GM19463 (cell line): ENCODE data around the gene CCR7.
"Not testable (repeated sequence)": the region's sequence is repeated elsewhere in the genome, so short reads cannot be mapped to it uniquely, and the experiment has no call there.

Experiments used
- ATAC-seq: cut with Tn5 transposase; IDR thresholded peaks from one replicate; pipeline ENCODE4 v1.9.1; 2021; ENCODE audit warnings: mild to moderate bottlenecking, moderate library complexity; ENCODE audit not compliant: unreplicated experiment

The CCR7 gene

DNA sequence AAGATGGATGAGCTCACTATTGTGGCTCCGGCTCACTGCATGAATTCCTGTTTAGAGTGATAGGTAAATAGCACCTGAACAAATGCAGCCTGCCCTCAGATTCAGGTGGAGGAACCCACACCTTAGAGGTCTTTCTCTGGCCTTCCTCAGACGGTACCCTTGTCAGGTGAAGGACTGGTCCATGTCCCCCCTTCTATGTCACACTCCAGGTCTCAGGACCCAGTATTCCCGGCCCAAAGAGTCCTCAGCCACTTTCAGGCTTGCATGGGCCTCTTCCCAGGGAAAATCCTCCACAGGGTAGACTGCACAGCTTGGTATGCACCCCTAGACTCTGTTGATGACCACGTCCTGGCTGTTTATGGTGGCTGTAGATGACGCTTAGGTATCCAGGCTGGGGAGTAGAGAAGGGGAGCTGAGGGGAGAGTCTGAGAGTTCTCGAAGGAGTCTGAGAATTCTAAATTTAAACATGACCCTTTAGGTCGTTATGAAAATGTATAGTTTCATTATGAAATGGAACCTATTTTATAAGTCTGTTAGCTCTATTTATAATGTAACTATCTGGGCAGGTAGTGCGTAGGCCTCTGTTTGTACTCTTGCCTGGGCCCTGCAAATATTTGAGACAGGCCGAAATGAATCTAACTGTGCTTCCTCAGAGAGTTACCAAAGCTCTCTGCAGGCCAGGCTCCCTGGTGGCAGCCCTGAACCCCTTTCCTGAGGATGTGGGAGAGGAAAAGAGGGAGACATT is 32.5 kb upstream of the CCR7 start:
- ATAC-seq = no peak

DNA sequence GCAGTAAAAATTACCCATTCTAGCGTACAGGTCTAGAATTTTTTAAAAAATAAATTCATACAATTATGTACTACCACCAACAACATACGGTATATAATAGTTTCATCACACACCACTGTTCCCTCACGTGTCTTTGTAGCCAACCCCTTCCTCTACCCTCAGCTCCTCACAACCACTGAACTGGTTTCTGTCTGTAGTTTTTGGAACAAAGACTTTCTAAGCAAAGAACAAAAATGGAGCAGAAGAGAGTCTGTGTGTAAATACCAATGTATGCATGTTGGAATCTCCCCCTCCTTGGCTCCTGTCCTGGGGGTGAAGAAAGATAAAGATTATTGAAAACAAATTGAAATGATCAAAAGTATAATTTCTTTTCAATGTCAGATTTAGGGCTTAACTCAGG is 31.9 kb upstream of the CCR7 start:
- no peak for ATAC-seq

DNA sequence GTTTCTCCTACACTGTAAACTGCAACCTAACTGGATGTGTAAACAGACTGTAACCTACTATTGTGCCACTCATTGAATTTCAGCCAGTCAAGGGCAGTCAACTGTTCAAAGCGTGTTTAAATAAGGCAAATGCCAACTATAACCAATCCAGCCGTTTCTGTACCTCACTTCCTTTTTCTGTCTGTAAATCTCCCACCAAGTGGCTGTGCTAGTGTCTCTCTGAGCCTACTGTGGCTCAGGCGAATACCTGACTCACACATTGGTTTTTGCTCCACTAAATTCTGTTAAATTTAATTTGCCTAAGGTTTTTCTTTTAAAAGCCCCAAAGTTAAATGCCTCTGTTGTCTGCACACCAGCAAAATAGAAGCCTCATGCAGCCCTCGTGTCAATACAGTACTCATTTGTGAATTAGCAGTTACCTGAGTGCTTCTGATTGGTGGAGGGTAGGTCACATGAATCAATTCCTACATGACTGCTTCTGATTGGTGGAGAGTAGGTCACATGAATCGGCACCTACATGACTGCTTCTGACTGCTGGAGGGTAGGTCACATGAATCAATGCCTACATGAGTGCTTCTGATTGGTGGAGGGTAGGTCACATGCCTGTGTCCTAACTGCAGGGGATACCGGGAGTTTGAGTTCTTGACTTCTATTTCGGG is 31.1 kb upstream of the CCR7 start:
- no peak for ATAC-seq

DNA sequence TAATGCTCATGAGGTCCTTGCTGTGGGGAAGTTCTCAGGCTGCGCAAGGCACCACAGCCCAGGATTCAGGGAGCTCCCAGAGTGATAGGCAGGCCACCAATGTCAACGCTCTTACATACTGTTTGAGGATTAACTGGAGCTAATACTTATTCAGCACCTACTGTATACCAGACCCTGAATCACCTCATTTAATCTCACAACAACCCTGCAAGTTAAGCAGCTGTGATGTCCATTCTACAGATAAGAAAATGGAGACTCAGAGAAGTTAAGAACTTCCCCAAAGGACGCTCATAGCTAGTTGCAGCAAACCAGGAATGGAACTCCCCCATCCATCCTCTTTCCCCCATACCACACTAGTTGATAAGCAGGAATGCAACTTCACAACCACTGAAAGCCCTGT is 25.5 kb upstream of the CCR7 start:
- ATAC-seq = no peak

DNA sequence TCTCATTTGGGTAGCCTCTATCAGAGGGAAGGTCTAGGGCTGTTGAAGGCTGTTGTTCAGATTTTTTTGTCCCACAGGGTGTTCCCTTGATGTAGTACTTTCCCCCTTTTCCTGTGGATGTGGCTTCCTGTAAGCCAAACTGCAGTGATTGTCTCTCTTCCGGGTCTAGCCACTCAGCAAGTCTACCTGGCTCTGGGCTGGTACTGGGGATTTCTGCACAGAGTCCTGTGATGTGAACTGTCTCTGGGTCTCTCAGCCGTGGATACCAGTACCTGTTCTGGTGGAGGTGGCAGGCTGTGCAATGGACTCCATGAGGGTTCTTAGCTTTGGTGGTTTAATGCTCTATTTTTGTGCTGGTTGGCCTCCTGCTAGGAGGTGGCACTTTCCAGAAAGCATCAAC is 23.3 kb upstream of the CCR7 start:
- ATAC-seq = no peak

DNA sequence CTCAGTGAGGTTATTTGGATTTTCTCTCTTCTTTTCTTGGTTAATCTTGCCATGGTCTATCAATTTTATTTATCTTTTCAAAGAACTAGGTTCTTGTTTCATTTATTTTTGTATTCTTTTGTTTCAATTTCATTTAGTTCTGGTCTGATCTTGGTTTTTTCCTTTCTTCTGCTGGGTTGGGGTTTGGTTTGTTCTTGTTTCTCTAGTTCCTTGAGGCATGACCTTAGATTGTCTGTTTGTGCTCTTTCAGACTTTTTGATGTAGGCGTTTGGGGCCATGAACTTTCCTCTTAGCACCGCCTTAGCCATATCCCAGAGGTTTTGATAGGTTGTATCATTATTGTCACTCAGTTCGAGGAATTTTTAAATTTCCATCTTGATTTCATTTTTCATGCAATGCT is 21.0 kb upstream of the CCR7 start:
- not testable (repeated sequence) for ATAC-seq

DNA sequence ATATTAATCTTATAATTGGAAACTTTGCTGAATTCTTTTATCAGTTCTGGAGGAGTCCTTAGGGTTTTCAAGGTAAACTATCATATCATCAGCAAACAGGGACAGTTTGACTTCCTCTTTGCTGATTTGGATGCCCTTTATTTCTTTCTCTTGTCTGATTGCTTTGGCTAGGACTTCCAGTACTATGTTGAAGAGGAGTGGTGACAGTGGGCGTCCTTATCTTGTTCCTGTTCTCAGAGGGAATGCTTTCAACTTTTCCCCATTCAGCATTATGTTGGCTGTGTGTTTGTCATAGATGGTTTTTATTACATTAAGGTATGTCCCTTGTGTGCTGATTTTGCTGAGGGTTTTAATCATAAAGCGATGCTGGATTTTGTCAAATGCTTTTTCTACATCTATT is 19.7 kb upstream of the CCR7 start:
- ATAC-seq = not testable (repeated sequence)

DNA sequence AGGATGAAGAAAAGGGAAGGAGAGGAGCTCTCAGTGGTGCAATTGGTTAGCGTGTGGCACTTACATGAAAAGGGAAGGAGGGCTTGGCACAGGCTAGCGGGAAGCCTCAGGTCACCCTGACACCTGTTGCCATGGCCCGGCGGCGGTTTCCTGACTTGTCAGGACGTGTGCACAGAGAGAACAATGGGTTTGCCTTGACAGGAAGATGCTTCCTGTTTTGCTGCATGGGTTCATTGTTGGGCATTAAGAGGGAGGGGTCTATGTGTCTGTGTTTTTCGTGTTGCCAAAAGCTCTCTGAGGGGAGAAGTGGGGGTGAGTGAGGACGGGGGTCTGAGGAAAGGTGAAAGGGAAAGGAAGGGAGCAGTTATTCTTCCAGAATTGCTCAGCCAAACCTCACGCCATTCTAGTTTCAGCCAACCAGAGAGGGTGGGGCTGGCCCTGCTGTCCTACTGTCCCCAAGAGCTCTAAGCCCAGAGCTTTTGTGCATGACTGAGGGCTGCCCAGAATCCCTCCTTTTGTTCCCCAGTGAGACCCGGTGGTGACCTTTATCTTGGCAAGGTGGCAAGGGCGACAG is 17.1 kb upstream of the CCR7 start:
- ATAC-seq = peak; percentile 83

DNA sequence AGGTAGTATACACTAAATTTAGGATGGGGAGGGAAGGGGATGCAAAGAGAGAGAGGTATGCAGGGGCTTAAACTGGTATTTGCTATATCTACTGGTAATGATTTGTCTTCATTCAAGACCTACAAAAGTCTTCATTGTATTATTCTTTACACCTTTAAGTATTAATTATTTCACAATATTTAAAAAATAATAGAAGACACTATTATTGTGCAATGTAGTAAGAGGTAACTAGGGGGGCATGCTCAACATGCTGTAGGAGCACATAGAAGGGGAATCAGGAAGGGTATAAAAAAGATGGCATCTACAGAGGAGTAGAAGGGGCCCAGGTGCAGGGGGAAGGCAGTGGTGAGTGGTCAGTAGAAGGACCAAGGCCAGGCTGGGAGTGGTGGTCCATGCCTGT is 14.9 kb upstream of the CCR7 start:
- no peak for ATAC-seq

DNA sequence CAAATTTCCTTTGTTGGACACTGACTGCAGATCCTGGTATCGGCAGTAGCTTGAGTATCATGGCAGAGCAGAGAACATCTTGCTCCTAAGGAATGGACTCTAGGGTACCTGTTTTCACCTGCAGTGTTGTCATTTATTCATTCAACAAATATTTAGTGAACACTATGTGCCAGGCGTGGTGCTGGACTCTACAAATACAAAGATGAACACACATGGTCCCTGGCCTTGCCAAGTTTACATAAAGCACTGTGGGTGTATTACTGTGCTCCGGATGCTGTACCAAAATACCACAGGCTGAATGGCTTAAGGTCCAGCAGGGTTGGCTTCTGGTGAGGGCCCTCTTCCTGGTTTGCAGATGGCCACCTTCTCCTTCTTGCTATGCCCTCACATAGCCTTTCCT is 14.2 kb upstream of the CCR7 start:
- ATAC-seq = no peak

DNA sequence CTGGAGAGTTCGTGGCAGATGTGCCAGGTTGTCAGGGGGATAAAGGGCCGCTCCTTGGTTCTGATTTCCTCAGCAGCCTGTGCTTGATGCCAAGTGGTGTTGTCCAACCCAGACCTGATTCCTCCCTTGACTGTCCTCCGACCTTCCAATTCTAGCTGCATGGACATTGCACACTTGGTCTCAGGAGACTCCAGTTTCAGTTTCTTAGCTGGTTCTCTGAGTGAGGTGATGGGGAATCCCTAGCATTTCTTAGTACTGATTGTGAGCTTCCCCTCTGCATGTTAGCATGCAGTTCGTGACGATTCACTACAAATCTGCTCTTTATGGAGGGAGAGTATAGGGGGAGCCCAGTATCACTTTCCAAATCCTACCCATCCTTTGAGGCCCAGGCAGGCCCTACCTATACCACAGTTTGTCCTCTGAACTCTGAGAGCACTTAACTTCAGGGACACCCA is 12.4 kb upstream of the CCR7 start:
- peak; percentile 64 for ATAC-seq

DNA sequence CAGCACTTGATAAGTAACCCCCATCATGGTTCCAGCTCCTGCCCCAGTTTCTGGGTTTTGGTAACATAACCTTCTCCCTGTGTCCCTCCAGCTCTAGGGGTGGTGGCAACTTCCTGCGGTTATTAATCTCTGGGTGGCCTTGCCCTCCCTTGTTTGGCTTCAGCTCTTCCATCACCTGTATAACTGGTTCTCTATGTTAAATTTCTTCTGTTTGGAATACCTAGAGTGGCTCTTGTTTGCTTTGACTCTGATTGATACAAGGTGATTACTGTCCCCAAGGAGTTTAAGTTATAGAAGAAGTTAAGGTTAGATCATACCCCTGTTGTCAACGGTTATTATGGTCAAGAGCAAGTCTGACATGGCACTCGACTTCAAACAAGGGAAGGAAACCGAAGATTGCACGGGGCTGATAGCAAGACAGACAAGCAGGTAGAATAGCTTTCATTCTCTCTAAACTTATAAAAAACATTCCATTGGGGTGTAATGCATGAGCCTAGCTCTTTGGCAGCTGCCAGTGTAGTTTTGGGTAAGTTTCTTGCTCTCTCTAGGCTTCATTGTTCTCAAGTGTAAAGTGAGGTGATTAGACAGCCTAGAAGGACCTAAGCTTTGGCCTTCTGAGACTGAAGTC is 11.0 kb upstream of the CCR7 start:
- no peak for ATAC-seq

DNA sequence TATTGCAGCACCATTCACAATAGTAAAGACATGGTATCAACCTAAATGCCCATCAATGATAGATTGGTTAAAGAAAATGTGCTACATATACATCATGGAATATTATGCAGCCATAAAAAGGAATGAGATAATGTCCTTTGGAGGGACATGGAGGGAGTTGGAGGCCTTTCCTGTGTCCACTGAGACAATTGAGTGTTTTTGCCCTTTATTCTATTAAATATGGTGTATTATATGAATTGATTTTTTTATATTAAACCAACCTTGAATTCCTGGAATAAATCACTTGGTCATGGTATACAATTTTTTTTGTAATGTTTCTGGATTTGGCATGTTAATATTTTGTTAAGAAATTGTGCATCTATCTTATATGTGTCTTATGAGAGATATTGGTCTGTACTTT is 9.0 kb upstream of the CCR7 start:
- no peak for ATAC-seq

DNA sequence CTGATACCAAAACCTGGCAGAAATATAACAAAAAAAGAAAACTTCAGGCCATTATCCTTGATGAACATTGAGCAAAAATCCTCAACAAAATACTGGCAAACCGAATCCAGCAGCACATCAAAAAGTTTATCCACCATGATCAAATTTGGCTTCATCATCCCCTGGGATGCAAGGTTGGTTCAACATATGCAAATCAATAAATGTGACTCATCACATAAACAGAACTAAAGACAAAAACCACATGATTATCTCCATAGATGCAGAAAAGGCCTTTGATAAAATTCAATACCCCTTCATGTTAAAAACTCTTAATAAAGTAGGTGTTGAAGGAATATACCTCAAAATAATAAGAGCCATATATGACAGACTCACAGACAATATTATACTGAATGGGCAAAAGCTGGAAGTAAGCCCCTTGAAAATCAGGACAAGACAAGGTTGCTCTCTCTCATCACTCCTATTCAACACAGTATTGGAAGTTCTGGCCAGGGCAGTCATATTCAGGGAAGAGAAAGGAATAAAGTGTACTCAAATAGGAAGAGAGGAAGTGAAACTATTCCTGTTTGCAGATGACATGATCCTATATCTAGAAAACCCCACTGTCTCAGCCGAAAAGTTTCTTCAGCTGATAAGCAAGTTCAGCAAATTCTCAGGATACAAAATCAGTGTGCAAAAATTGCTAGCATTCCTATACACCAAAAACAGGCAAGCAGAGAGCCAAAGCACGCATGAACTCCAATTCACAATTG is 7.1 kb upstream of the CCR7 start:
- not testable (repeated sequence) for ATAC-seq

DNA sequence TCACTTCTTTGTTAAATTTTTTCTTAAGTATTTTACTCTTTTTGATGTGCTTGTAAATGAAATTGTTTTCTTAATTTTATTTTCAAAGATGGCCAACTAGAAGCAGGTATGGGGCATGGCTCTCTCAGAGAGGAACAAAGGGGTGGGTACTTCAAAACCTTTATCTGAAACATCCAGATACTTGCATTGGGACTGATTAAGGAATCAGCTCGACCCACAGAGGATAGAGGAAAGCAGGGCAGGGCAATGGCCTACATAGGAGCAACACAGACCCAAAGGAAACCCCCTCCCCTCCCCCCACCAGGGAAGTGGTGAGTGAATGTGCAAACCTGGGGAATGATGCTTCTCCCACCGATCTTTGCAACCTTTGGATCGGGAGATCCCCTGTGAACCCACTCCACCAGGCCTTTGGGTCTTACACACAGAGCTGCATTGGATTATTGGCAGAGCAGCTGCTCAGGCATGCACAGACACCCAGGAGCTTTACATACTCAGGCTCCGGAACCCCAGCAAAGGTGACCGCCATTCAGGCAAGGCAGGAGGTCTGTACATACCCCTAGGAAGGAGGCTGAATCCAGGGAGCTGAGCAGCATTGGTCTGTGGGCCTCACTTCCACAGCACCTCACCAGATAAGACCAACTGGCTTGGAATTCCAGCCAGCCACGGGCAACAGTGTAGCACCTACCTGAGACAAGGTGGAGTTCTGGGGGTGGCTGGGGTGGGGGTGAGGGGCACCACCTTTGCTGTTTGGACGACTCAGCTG is 3.0 kb upstream of the CCR7 start:
- ATAC-seq = no peak

DNA sequence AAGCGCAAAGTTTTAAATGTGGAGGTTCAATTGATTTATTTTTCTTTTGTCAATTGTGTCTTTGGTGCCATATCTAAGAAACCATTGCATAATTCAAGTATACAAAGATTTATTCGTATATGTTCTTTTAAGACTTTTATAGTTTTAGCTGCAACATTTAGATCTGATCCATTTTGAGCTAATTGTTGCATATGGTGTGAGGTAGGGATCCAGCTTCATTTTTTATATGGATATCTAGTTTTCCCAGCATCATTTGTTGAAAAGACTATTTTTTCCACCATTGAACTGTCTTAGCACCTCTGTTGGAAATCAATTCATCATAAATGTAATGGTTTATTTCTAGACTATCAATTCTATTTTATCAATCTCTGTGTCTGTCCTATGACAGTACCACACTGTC is 2.1 kb upstream of the CCR7 start:
- no peak for ATAC-seq

DNA sequence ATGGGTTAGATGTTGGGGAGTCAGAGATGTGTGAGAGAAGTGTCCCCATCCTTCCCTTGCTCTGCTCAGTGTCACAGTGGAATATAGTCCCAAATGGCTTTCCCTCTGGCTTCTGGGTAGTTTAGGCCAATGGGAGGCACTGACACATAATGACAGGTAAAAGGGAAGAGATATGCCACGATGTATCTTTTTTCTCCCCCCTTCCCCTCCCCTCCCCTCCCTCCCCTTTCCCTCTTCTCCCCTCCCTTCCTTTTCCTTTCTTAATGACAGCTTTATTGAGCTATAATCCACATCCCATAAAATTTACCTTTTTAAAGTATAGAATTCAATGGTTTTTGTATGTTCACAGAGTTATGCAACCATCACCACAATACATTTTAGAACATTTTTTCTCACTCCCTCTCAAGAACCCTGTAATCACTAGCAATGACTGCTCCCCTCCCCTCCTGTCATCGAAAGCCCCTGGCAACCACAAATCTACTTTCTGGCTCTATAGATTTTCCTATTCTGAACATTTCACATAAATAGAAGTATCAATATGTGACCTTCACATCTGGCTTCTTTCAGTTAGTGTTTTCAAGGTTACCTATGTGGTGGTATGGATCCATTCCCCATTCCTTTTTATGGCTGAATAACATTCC is 617 bp upstream of the CCR7 start:
- no peak for ATAC-seq

DNA sequence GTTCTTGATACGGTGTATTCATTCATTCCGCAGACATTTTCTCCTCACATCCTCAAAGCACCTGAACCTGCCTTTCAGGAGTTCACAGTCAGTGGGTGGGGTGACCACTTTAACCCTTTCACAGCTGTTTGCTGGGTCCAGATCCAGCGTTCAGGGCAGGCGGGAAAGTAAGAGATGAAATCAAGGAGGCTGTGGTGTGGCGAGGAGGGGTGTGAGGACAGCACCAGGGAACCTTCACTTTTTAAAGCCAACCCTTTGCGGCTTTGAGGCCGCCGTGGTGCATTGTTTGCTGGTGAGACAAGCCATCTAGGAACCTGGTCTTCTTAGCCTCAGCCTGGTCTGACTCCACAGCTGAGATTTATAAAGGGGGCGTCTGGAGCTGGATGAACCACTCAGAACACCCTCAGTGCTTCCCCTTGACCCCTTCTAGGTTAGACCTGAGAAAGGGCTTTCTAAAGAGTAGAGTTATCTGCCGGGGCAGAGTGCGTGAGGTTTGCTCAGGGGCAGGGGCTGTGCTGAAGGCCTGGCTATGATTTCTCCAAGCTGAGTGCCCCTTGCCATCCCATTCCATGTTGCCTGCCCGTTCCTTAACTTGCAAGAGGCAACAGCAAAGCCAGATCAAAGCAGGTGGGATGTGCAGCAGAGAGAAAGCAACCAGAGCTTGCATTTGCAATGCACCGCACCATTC is 933 bp downstream of the CCR7 start:
- no peak for ATAC-seq
